GM23338 (cell line): ENCODE results near the gene GNAI1. TPM values are rescaled to one million over a fixed set of nuclear protein-coding genes. Genes with fewer than 3 reads are reported as not detected.

Source experiments
- ATAC-seq: fragments of 200-7000 bp; cut with Tn5 transposase; 3 replicates; pipeline ENCODE4 v1.9.1; 2020
- DNase-seq: peaks from one replicate; pipeline ENCODE4 v3.0.0-alpha.2; 2015; ENCODE audit warnings: low spot score
- H2AFZ ChIP-seq: fragments of 200-600 bp; sonication (generic); 2 replicates; pipeline ENCODE4 v1.8.0; 2016; ENCODE audit warnings: antibody characterized with exemption, mild to moderate bottlenecking, moderate library complexity
- H3F3A ChIP-seq: fragments of 200-600 bp; sonication (generic); replicated peaks from 2 replicates; pipeline ENCODE4 v1.8.0; 2017; ENCODE audit warnings: antibody characterized with exemption, mixed run types, low read depth
- H3K27ac ChIP-seq: fragments of 200-600 bp; sonication (generic); 2 replicates; pipeline ENCODE4 v1.6.1; 2016; ENCODE audit warnings: low read depth
- H3K27me3 ChIP-seq: fragments of 200-600 bp; sonication (generic); 2 replicates; pipeline ENCODE4 v1.8.0; 2016; ENCODE audit warnings: mild to moderate bottlenecking, mixed run types, moderate library complexity; ENCODE audit not compliant: insufficient read depth
- H3K36me3 ChIP-seq: fragments of 200-600 bp; sonication (generic); 2 replicates; pipeline ENCODE4 v1.8.0; 2016; ENCODE audit warnings: mild to moderate bottlenecking; ENCODE audit not compliant: insufficient read depth
- H3K4me1 ChIP-seq: fragments of 200-600 bp; sonication (generic); 2 replicates; pipeline ENCODE4 v1.8.0; 2016; ENCODE audit warnings: mild to moderate bottlenecking, moderate library complexity; ENCODE audit not compliant: insufficient read depth
- H3K4me2 ChIP-seq: fragments of 200-600 bp; sonication (generic); 2 replicates; pipeline ENCODE4 v1.7.1; 2017; ENCODE audit warnings: mixed run types
- H3K4me3 ChIP-seq: fragments of 200-600 bp; sonication (generic); 2 replicates; pipeline ENCODE4 v1.6.1; 2016; ENCODE audit warnings: mixed run types
- H3K79me2 ChIP-seq: fragments of 200-600 bp; sonication (generic); replicated peaks from 2 replicates; pipeline ENCODE4 v1.8.0; 2017; ENCODE audit warnings: mild to moderate bottlenecking; ENCODE audit not compliant: insufficient read depth
- H3K9me2 ChIP-seq: fragments of 200-600 bp; sonication (generic); 2 replicates; pipeline ENCODE4 v1.8.0; 2017; ENCODE audit not compliant: insufficient read depth
- H4K20me1 ChIP-seq: fragments of 200-600 bp; sonication (generic); replicated peaks from 2 replicates; pipeline ENCODE4 v1.8.0; 2017; ENCODE audit warnings: mild to moderate bottlenecking; ENCODE audit not compliant: insufficient read depth
- H3K27ac Mint-ChIP-seq: 2 replicates; pipeline ENCODE4 v1.8.0; 2020; ENCODE audit warnings: inconsistent platforms, mild to moderate bottlenecking, moderate library complexity, mixed read lengths
- H3K27me3 Mint-ChIP-seq: 3 replicates; pipeline ENCODE4 v1.8.0; 2022; ENCODE audit warnings: low read depth, mild to moderate bottlenecking, moderate library complexity, mixed read lengths, inconsistent platforms; ENCODE audit not compliant: insufficient read depth, poor library complexity
- H3K36me3 Mint-ChIP-seq: 3 replicates; pipeline ENCODE4 v1.8.0; 2021; ENCODE audit warnings: low read depth, mild to moderate bottlenecking, inconsistent platforms, moderate library complexity, mixed read lengths
- H3K4me1 Mint-ChIP-seq: 3 replicates; pipeline ENCODE4 v1.8.0; 2020; ENCODE audit warnings: mild to moderate bottlenecking, inconsistent platforms, mixed read lengths
- H3K4me3 Mint-ChIP-seq: 3 replicates; pipeline ENCODE4 v1.8.0; 2021; ENCODE audit warnings: moderate library complexity, mild to moderate bottlenecking, inconsistent platforms, mixed read lengths
- H3K9me3 Mint-ChIP-seq: 3 replicates; pipeline ENCODE4 v1.8.0; 2020; ENCODE audit warnings: moderate library complexity, mild to moderate bottlenecking, inconsistent platforms, mixed read lengths
- ETS1 ChIP-seq: IDR thresholded peaks from 2 replicates; pipeline ENCODE4 v1.6.1; 2016; ENCODE audit warnings: antibody characterized with exemption
- EZH2 ChIP-seq: fragments of 200-600 bp; sonication (generic); IDR thresholded peaks from one replicate; pipeline ENCODE4 v1.8.0; 2017; ENCODE audit warnings: antibody characterized with exemption, mild to moderate bottlenecking, low read depth; ENCODE audit not compliant: unreplicated experiment
- EZH2phosphoT487 ChIP-seq: fragments of 200-600 bp; sonication (generic); IDR thresholded peaks from one replicate; pipeline ENCODE4 v1.8.1; 2018; ENCODE audit warnings: antibody characterized with exemption; ENCODE audit not compliant: unreplicated experiment
- JUNB ChIP-seq: IDR thresholded peaks from one replicate; pipeline ENCODE4 v1.6.1; 2016; ENCODE audit warnings: antibody characterized with exemption; ENCODE audit not compliant: unreplicated experiment
- NANOG ChIP-seq: IDR thresholded peaks from 2 replicates; pipeline ENCODE4 v1.6.1; 2016; ENCODE audit warnings: antibody characterized with exemption, borderline replicate concordance
- REST ChIP-seq: IDR thresholded peaks from one replicate; pipeline ENCODE4 v1.6.1; 2018; ENCODE audit warnings: antibody characterized with exemption; ENCODE audit not compliant: unreplicated experiment
- ZNF114 ChIP-seq: fragments of 250-450 bp; sonication (Bioruptor Pico); IDR thresholded peaks from 2 replicates; pipeline ENCODE4 v1.5.0; 2020; ENCODE audit warnings: mild to moderate bottlenecking, moderate library complexity
- ZNF462 ChIP-seq: fragments of 250-450 bp; sonication (Bioruptor Pico); IDR thresholded peaks from 2 replicates; pipeline ENCODE4 v1.5.0; 2020; ENCODE audit warnings: mild to moderate bottlenecking, moderate library complexity
- polyA plus RNA-seq: library from polyadenylated mRNA; unstranded; fragments of >200 nt; fragmentation: Nextera tagmentation; extraction: Ambion mirVana; gene quantifications from 2 replicates; pipeline ENCODE4 v1.2.1, GENCODE V29; 2016
- small RNA-seq: library from RNA; depleted of rRNA; stranded (forward); fragments of <200 nt; gene quantifications from one replicate; pipeline ENCODE3, GENCODE V24; 2014; ENCODE audit warnings: low replicate concordance
- total RNA-seq: library from RNA; depleted of rRNA; stranded (reverse); fragments of >200 nt; shearing (Covaris generic); gene quantifications from 2 replicates; pipeline ENCODE4 v1.2.3, GENCODE V29; 2014

Gene GNAI1
- total and polyA plus RNA-seq, 2 experiments from 2014 or later: 31.3 to 36.9 TPM

- H3K36me3 Mint-ChIP-seq: no peaks in the 10 kb centered on the region
- Histone ChIP-seq H4K20me1 (no peaks in the 10 kb centered on the region), H3K79me2 (no peaks in the 10 kb centered on the region), H3K27me3 (no peaks in the 10 kb centered on the region), H3K4me1 (peaks cover 12% of the 10 kb centered on the region), H3K4me2 (no peak overlapping the region), H2AFZ (no peak overlapping the region), H3K4me3 (no peak overlapping the region), H3K36me3 (no peaks in the 10 kb centered on the region), H3K9me2 (no peaks in the 10 kb centered on the region), H3K27ac (no peak overlapping the region), H3F3A (no peaks in the 10 kb centered on the region)
- no peaks in the 10 kb centered on the region; the same call in 2 of the 3 replicates for H3K9me3 Mint-ChIP-seq
- no peak for ATAC-seq
- no peak overlapping the region for H3K4me3 Mint-ChIP-seq
- H3K27ac Mint-ChIP-seq: no peak overlapping the region
- no peaks in the 10 kb centered on the region for H3K27me3 Mint-ChIP-seq
- H3K4me1 Mint-ChIP-seq: peaks cover 13% of the 10 kb centered on the region
- no peak for DNase-seq
- no peak for TF ChIP-seq REST
- TF ChIP-seq ZNF114: no peak
- TF ChIP-seq ZNF462 (CRISPR knock-in tag): no peak
- no peak for TF ChIP-seq EZH2
- TF ChIP-seq ETS1: no peak
- TF ChIP-seq NANOG: no peak
- no peak for TF ChIP-seq EZH2phosphoT487
- TF ChIP-seq JUNB: no peak
Measured at GRCh38 chr7:80275192-80275605, 140.6 kb downstream of the GNAI1 start.

Small RNA genes lying within 50 kb of the gene (small RNA-seq; reads per million reads assigned to genes)
- gene RN7SL869P: not detected
